ENCODE measurements around the gene SEMA4F.
"Not testable (repeated sequence)": the region's sequence is repeated elsewhere in the genome, so short reads cannot be mapped to it uniquely, and the experiment has no call there.

DNA sequence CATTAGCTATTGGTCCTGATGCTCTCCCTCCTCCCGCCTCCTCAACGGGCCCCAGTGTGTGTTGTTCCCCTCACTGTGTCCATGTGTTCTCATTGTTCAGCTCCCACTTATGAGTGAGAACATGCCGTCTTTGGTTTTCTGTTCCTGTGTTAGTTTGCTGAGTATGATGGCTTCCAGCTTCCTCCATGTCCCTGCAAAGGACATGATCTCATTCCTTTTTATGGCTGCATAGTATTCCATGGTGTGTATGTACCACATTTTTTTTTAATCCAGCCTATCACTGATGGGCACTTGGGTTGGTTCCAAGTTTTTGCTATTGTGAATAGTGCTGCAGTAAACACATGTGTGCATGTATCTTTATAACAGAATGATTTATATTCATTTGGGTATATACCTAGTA lies 23.6 kb upstream of the SEMA4F start:
- TF ChIP-seq POLR2A (IDR thresholded peaks at IDR 0.05); POLR2AphosphoS5 (IDR thresholded peaks at IDR 0.05; ENCODE audit: insufficient read depth in 1 of 2, low read depth in 1 of 2): not testable (repeated sequence)
- TF ChIP-seq, protein P1, sequence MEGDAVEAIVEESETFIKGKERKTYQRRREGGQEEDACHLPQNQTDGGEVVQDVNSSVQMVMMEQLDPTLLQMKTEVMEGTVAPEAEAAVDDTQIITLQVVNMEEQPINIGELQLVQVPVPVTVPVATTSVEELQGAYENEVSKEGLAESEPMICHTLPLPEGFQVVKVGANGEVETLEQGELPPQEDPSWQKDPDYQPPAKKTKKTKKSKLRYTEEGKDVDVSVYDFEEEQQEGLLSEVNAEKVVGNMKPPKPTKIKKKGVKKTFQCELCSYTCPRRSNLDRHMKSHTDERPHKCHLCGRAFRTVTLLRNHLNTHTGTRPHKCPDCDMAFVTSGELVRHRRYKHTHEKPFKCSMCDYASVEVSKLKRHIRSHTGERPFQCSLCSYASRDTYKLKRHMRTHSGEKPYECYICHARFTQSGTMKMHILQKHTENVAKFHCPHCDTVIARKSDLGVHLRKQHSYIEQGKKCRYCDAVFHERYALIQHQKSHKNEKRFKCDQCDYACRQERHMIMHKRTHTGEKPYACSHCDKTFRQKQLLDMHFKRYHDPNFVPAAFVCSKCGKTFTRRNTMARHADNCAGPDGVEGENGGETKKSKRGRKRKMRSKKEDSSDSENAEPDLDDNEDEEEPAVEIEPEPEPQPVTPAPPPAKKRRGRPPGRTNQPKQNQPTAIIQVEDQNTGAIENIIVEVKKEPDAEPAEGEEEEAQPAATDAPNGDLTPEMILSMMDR (IDR thresholded peaks at IDR 0.05), result not testable (repeated sequence)
